CD14-positive monocyte (primary cell): ENCODE data around the gene SIX3. TPM values are rescaled to one million over a fixed set of nuclear protein-coding genes. Genes with fewer than 3 reads are reported as not detected.

Source experiments
- DNase-seq, 3 donors: peaks; one replicate each; pipeline ENCODE4 v3.0.0-alpha.2; 2011 to 2022
- H2AFZ ChIP-seq: 2 replicates; pipeline ENCODE4 v1.6.0; 2012; ENCODE audit warnings: mild to moderate bottlenecking, low read depth, low read length, inconsistent platforms; ENCODE audit not compliant: insufficient read depth, poor library complexity, severe bottlenecking
- H3K27ac ChIP-seq, 2 donors: 1 replicate in 1 of 2; 2 replicates in 1 of 2; pipeline ENCODE4 v1.5.1; 2012 to 2013; ENCODE audit warnings: low read length in 2 of 2, control low read depth in 1 of 2, inconsistent platforms in 1 of 2, low read depth in 1 of 2, mild to moderate bottlenecking in 1 of 2
- H3K27me3 ChIP-seq, 2 donors: one replicate each; pipeline versions ENCODE4 v1.6.0 to v1.6.1; 2011 to 2013; ENCODE audit warnings: low read length in 2 of 2; ENCODE audit not compliant: control insufficient read depth in 2 of 2, insufficient read depth in 2 of 2
- H3K36me3 ChIP-seq, 2 donors: replicated peaks in 1 of 2; 1 replicate in 1 of 2; 2 replicates in 1 of 2; pipeline versions ENCODE4 v1.5.1 to v1.6.1; 2012 to 2013; ENCODE audit warnings: low read length in 2 of 2, control low read depth in 1 of 2, inconsistent platforms in 1 of 2, mild to moderate bottlenecking in 1 of 2; ENCODE audit not compliant: insufficient read depth in 2 of 2, control insufficient read depth in 1 of 2
- H3K4me1 ChIP-seq, 2 donors: 1 replicate in 1 of 2; 2 replicates in 1 of 2; pipeline versions ENCODE4 v1.5.1 to v1.6.1; 2012 to 2013; ENCODE audit warnings: low read length in 2 of 2, control low read depth in 1 of 2, inconsistent platforms in 1 of 2, mild to moderate bottlenecking in 1 of 2, moderate library complexity in 1 of 2; ENCODE audit not compliant: insufficient read depth in 2 of 2, control insufficient read depth in 1 of 2
- H3K4me2 ChIP-seq: replicated peaks from 2 replicates; pipeline ENCODE3; 2012; ENCODE audit warnings: low read length, moderate library complexity, mild to moderate bottlenecking; ENCODE audit not compliant: poor library complexity, severe bottlenecking; ENCODE audit errors: extremely low read depth
- H3K4me3 ChIP-seq, 3 experiments: fragments of 200-600 bp in 1 of 3; sonication (generic) in 1 of 3; replicated peaks in 1 of 3; 1 replicate in 2 of 3; 2 replicates in 1 of 3; pipeline ENCODE4 v1.5.1; 2011 to 2013; ENCODE audit warnings: low read length in 3 of 3, mild to moderate bottlenecking in 3 of 3, control low read depth in 2 of 3, low read depth in 2 of 3, inconsistent platforms in 1 of 3, moderate library complexity in 1 of 3
- H3K79me2 ChIP-seq: 2 replicates; pipeline ENCODE4 v1.6.0; 2012; ENCODE audit warnings: mild to moderate bottlenecking, control low read depth, inconsistent platforms, low read length, moderate library complexity; ENCODE audit not compliant: insufficient read depth
- H3K9ac ChIP-seq: 2 replicates; pipeline ENCODE4 v1.6.0; 2017; ENCODE audit warnings: low read length, mild to moderate bottlenecking; ENCODE audit not compliant: insufficient read depth, poor library complexity, severe bottlenecking
- H3K9me3 ChIP-seq, 2 donors: replicated peaks in 1 of 2; 1 replicate in 1 of 2; 2 replicates in 1 of 2; pipeline versions ENCODE4 v1.5.1 to v1.6.1; 2012 to 2013; ENCODE audit warnings: low read length in 2 of 2, control low read depth in 1 of 2; ENCODE audit not compliant: control insufficient read depth in 1 of 2, insufficient read depth in 1 of 2
- H4K20me1 ChIP-seq: 2 replicates; pipeline ENCODE4 v1.6.0; 2012; ENCODE audit warnings: mild to moderate bottlenecking, low read length, control low read depth, moderate library complexity; ENCODE audit not compliant: insufficient read depth
- H3K27ac Mint-ChIP-seq, 7 donors: one replicate each; pipeline ENCODE4 v1.8.0; 2020; ENCODE audit warnings: mild to moderate bottlenecking in 7 of 7, mixed read lengths in 7 of 7, moderate library complexity in 6 of 7, inconsistent platforms in 2 of 7
- H3K27me3 Mint-ChIP-seq, 3 donors: one replicate each; pipeline ENCODE4 v1.8.0; 2021 to 2022; ENCODE audit warnings: low read depth in 3 of 3, mild to moderate bottlenecking in 3 of 3, mixed read lengths in 3 of 3, moderate library complexity in 3 of 3, inconsistent platforms in 1 of 3
- H3K36me3 Mint-ChIP-seq, 2 donors: one replicate each; pipeline ENCODE4 v1.8.0; 2020; ENCODE audit warnings: mixed read lengths in 2 of 2, inconsistent platforms in 1 of 2, mild to moderate bottlenecking in 1 of 2
- H3K4me1 Mint-ChIP-seq: one replicate; pipeline ENCODE4 v1.8.0; 2020; ENCODE audit warnings: mild to moderate bottlenecking, mixed read lengths
- H3K4me3 Mint-ChIP-seq, 2 donors: one replicate each; pipeline ENCODE4 v1.8.0; 2020; ENCODE audit warnings: mild to moderate bottlenecking in 2 of 2, mixed read lengths in 2 of 2, moderate library complexity in 1 of 2
- H3K9me3 Mint-ChIP-seq, 7 donors: one replicate each; pipeline ENCODE4 v1.8.0; 2020 to 2022; ENCODE audit warnings: mixed read lengths in 7 of 7, mild to moderate bottlenecking in 6 of 7, moderate library complexity in 6 of 7, inconsistent platforms in 2 of 7
- WGBS: methylation state at CpG from one replicate; pipeline ENCODE4 v1.1.5; 2013; ENCODE audit warnings: missing lambda C conversion rate; ENCODE audit not compliant: insufficient coverage; 5-methylcytosine and 5-hydroxymethylcytosine counted together
- intact Hi-C, 2 donors: fragments of 100-400 bp; cut with micrococcal nuclease; formaldehyde crosslinking; loops; one replicate each; pipeline versions ENCODE4 v1.15.0 to v1.15.1; 2023
- polyA plus RNA-seq, 3 donors: library from polyadenylated mRNA; depleted of rRNA in 1 of 3; unstranded in 2 of 3; stranded (reverse) in 1 of 3; fragments of 300-500 nt in 2 of 3; fragments of >200 nt in 1 of 3; fragmentation: Illumina TruSeq in 2 of 3; gene quantifications; 1 replicate in 2 of 3; 2 replicates in 1 of 3; pipeline ENCODE4 v1.2.3, GENCODE V29; 2012 to 2021
- small RNA-seq: library from RNA; depleted of rRNA; stranded (forward); fragments of <200 nt; gene quantifications from one replicate; pipeline ENCODE3, GENCODE V24; 2012; ENCODE audit warnings: low read depth; ENCODE audit not compliant: insufficient read length
- TF ChIP-seq, protein P1 (sequence below): fragments of 200-600 bp; IDR thresholded peaks from one replicate; pipeline ENCODE4 v1.8.0; 2022; ENCODE audit warnings: antibody characterized with exemption, mild to moderate bottlenecking

Gene SIX3
- polyA plus RNA-seq, 3 donors, result not detected

DNA sequence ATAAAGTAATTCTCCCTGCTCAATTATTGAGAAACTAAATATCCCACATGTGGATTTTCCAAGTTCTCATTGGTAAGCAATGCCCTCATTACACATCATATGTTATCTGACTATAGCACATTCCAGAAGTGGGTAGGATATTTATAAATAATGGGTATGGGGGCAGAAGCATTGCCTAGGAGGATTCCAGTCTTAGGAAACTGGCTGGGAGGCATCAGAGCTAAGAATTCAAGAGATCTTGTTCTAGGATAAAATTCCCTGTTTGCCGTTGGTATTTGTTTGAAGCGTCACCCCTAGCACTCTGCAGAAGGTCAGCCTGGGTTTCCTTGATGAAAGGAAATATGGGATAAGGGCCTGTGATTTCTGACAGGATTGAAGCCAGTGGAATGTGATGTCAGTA, 47.7 kb downstream of the SIX3 start:
- peaks cover 16% of the 10 kb centered on the region in 2 donors for H3K9me3 ChIP-seq
- H3K4me1 ChIP-seq, result no peaks in the 10 kb centered on the region
- H3K79me2 ChIP-seq, result no peaks in the 10 kb centered on the region
- H3K36me3 ChIP-seq, result no peaks in the 10 kb centered on the region
- H3K27me3 ChIP-seq, result peaks cover 23% of the 10 kb centered on the region in 2 donors
- H2AFZ ChIP-seq, result no peak overlapping the region
- TF ChIP-seq, protein P1, sequence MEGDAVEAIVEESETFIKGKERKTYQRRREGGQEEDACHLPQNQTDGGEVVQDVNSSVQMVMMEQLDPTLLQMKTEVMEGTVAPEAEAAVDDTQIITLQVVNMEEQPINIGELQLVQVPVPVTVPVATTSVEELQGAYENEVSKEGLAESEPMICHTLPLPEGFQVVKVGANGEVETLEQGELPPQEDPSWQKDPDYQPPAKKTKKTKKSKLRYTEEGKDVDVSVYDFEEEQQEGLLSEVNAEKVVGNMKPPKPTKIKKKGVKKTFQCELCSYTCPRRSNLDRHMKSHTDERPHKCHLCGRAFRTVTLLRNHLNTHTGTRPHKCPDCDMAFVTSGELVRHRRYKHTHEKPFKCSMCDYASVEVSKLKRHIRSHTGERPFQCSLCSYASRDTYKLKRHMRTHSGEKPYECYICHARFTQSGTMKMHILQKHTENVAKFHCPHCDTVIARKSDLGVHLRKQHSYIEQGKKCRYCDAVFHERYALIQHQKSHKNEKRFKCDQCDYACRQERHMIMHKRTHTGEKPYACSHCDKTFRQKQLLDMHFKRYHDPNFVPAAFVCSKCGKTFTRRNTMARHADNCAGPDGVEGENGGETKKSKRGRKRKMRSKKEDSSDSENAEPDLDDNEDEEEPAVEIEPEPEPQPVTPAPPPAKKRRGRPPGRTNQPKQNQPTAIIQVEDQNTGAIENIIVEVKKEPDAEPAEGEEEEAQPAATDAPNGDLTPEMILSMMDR, result no peak
- H3K4me1 Mint-ChIP-seq, result no peaks in the 10 kb centered on the region
- H3K36me3 Mint-ChIP-seq, result no peaks in the 10 kb centered on the region
- DNase-seq, result no peak
- no peak overlapping the region for H3K9ac ChIP-seq
- no peak overlapping the region for H3K4me3 Mint-ChIP-seq
- WGBS, result 92% methylated on average over 2 of the region's 2 CpGs
- H3K27ac ChIP-seq, result no peak overlapping the region
- H3K4me3 ChIP-seq, result no peak overlapping the region
- H4K20me1 ChIP-seq, result no peaks in the 10 kb centered on the region
- H3K4me2 ChIP-seq, result no peak overlapping the region
- H3K27ac Mint-ChIP-seq, result no peak overlapping the region
- intact Hi-C loops, result no loop called here
- H3K9me3 Mint-ChIP-seq, result peaks cover 14 to 51% (median 36%) of the 10 kb centered on the region in 7 donors
- peaks cover 17 to 43% (median 25%) of the 10 kb centered on the region in 3 donors for H3K27me3 Mint-ChIP-seq

DNA sequence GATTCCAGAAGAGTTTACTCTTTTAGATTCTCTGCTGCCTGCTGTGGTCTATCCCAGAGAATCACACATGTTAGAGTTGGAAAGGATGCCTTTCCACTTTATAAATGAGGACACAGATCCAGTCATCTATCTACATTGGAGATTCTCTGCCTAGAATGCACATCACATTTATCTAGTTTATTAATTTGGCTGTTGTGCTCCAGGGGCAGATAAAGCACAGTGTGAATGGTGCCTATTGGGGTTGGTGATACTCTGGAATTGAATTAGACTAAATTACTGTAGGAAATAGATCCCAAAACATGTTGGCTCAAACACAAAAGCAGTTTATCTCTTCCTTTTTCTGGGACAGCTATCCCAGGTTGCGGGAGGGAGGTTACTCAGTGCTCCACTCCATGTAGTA, 52.9 kb downstream of the SIX3 start:
- H3K27me3 Mint-ChIP-seq, result peaks cover 50 to 81% (median 57%) of the 10 kb centered on the region in 3 donors
- no peaks in the 10 kb centered on the region for H3K36me3 ChIP-seq
- peak overlapping the region in 1 of 2 donors; percentile 17 for H3K4me3 Mint-ChIP-seq
- H3K4me2 ChIP-seq, result no peak overlapping the region
- H3K27ac Mint-ChIP-seq, result no peak overlapping the region
- H3K27ac ChIP-seq, result no peak overlapping the region
- H3K79me2 ChIP-seq, result no peaks in the 10 kb centered on the region
- WGBS, result 100% methylated on average over 1 of the region's 1 CpG
- no peaks in the 10 kb centered on the region for H4K20me1 ChIP-seq
- TF ChIP-seq, protein P1, result no peak
- H3K4me1 ChIP-seq, result no peaks in the 10 kb centered on the region
- no peak overlapping the region for H3K9ac ChIP-seq
- no peaks in the 10 kb centered on the region for H3K4me1 Mint-ChIP-seq
- no peaks in the 10 kb centered on the region for H3K36me3 Mint-ChIP-seq
- H3K4me3 ChIP-seq, result no peak overlapping the region
- H3K9me3 Mint-ChIP-seq, result peaks cover 10 to 32% (median 21%) of the 10 kb centered on the region in 7 donors
- DNase-seq, result no peak
- intact Hi-C loops, result no loop called here
- H3K9me3 ChIP-seq, result peaks cover 7 to 12% of the 10 kb centered on the region in 2 donors
- peaks cover 61 to 68% of the 10 kb centered on the region in 2 donors for H3K27me3 ChIP-seq
- no peak overlapping the region for H2AFZ ChIP-seq

Small RNA genes lying within 50 kb of the gene (small RNA-seq; reads per million reads assigned to genes)
- gene RF02246 (not detected), gene RF02247 (not detected), gene RF02248 (not detected), gene RF02250 (not detected), gene RF02251 (not detected), gene RF02252 (not detected)

Other genes starting within 250 kb of the SIX3 start
- gene SIX2, start 67.8 kb downstream of the SIX3 start, polyA plus RNA-seq, result not detected